GM19328 (cell line): ENCODE measurements around the gene RAPH1.

Experiments
- ATAC-seq: cut with Tn5 transposase; IDR thresholded peaks from one replicate; pipeline ENCODE4 v1.9.1; 2021; ENCODE audit warnings: mild to moderate bottlenecking, moderate library complexity; ENCODE audit not compliant: unreplicated experiment

Gene RAPH1

DNA sequence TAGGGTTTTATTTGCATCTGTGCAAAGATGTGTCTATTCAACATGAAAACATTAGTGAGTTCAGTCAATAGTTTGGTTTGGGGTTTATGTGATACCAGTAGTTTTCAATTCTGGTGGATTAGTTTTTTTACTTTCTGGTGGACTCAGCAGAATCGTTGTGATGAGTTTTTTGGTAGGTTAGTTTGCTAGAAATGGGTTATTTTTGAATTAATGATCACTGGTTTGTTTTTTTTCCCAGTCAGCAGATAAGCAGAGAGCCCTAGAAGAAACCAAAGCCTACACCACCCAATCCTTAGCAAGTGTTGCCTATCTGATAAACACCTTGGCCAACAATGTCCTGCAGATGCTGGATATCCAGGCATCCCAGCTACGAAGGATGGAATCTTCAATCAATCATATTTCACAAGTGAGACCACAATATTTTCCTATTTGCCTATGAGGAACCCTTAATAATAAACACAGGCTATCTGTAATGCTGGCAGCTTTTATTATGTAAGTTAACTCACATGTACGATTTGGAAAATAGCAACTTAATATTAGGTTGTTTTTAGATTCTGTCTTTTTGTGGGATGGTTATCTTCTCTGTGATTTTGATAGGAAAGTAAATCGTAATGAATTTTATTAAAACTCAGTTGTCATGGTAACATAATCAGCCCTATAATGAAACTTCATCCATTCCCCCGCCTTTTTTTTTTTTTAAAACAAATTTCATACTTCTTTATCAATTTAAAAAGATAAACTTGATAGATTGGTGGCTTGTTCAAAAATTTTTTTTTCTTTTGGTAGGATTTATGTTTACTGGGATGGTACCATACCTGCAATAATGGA is 168.2 kb downstream of the RAPH1 start:
- ATAC-seq = no peak

DNA sequence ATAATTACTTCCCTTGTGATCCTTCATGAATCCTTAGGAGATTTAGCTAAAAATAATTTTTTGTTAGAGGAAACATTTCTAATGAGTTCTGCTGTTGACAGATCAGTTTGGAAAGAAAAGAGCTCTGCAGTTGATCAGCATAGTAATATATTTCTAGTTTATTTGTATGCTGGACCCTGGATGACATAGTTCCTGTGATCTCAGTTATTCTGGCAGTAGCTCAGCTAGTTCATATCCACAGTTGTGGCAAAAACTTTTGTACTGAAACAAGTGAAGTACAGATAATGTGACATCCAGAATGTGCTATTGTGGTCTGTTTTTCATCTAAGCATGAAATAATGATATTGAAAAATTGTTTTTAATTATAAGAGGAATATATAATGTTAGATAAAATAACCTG is 173.2 kb downstream of the RAPH1 start:
- ATAC-seq = no peak

DNA sequence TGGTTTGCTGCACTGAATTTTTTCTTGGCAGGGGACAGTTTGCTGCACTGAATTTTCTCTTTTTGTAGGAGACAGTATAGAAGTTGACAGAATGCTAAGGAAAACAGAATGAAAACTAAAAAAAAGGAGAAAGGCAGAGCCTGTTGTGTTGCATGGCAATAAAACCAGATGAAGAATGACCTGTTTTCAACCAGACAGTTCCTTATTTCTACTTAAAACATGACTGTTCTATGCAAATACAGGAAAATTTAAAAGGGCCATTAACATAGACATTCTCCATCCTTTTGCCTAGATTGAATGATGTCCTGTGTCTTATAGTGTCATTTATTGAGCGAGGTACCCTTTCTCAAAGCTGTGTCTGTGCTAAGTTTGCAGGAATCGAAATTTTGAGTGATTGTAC is 173.6 kb downstream of the RAPH1 start:
- no peak for ATAC-seq

DNA sequence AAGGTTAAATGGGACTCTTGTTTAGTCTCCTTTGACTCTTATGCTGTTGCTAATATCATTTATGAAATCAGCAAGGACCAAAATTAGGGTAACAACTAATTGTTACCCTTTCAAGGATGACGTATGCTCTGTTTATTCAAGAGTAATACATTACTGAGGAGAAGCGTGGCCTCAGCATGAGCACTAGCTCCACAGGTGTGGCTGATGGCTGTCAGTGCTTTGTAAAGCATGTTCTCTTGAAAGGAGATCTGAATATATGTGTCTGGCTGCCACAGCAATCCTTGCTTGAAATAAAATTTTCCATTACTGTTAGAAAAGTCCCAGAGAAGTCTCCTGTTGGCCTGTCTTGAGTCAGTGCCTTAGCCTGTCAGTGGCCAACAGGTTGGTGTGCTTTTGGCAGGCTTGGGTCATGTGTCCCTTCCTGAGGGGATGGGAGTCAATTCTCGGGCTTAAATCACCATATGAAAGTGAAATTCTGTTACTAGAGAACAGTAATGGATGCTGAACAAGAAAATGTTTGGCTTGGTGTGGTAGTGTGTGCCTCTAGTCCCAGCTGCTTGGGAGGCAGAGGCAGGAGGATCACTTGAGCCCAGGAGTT is 174.2 kb downstream of the RAPH1 start:
- no peak for ATAC-seq

DNA sequence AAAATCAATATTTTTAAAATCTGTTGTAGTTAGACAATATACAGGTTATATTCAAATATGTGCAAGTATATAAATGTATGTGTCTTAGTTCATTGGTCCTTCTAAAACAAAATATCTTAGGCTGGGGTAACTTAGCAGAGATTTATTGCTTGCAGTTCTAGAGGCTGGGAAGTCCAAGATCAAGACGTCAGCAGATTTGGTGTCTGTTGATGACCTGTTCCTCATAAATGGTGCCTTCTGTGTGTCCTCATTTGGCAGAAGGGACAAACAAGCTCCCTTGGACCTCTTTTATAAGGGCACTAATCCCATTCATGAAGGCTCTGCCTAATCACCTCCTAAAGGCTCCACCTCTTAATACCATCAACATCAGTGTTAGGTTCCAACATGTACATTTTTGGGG is 175.7 kb downstream of the RAPH1 start:
- no peak for ATAC-seq

DNA sequence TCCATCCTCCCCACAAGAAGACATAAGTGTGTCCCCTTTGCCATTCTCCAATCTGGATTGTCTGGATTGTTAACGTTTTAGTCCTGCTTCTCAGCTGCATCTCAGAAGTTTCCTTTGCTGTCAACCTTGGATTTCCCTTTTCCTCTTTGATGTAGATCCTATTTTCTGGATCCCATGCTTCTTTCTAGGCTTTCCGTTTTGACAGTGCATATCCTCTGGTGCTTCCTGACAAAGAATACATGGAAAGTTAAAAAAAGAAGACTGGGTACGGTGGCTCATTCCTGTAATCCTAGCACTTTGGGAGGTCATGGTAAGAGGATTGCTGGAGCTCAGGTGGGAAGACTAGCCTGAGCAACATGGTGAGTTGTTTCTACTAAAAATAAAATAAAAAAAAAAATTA is 180.1 kb downstream of the RAPH1 start:
- no peak for ATAC-seq

DNA sequence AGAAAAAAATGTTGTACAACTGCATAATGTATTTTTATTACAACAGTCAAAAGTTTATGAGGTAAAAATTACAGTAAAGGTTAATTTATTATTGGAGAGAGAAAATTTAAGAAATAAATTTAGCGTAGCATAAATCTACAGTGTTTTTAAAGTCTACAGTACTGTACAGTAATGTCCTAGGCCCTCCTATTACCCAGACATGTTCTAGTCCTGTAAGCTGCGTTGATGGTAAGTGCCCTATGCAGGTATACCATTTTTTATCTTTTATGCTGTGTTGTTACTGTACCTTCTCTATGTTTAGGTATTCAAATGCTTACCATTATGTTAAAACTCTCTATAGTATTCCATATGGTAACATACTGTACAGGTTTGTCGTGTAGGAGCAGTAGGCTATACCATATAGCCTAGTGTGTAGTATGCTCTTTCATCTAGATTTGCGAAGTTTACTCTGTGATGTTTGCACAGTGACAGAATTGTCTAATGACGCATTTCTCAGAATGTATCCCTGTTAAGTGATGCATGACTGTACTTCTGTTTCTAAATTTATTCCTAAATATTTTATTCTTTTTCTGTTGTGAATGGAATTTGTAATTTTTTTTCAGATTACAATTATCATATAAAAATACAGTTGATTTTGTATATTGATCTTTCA is 182.4 kb downstream of the RAPH1 start:
- no peak for ATAC-seq

DNA sequence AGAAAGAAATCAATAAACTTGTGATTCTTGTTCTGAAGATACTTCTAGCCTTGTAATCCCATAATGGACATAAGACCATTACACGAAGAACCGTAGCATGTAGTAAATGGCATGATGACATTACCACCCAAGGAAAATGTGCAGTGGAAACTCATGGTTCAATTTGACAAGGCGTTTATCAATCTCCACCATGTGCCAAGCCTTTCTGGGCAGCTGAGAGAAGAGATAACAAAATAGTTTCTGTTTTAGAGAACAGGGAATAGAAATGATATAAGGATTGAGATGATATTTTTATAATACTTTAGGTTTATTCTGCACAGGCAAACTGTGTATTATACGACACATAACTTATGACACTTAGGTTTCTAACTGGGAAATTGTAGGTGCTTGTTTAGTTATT is 187.7 kb downstream of the RAPH1 start:
- no peak for ATAC-seq

DNA sequence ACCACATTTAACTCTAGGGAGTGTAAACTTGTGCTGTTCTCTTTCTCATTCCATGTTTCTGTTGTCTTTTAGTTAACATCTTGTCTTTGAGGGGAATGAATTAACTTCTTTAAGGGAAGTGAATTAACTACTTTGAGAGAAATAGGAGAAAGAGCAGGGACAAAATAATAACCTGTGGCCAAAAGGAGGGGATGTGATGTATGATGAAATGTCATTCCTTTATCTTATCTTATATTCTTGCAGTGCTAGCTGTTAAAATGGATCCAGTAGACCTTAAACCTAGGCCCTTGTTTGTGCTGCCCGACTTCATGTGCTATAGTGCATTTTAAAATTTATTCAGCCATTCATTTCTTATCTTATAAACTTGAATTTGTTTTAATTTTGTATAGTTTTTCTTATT is 188.5 kb downstream of the RAPH1 start:
- ATAC-seq = no peak

DNA sequence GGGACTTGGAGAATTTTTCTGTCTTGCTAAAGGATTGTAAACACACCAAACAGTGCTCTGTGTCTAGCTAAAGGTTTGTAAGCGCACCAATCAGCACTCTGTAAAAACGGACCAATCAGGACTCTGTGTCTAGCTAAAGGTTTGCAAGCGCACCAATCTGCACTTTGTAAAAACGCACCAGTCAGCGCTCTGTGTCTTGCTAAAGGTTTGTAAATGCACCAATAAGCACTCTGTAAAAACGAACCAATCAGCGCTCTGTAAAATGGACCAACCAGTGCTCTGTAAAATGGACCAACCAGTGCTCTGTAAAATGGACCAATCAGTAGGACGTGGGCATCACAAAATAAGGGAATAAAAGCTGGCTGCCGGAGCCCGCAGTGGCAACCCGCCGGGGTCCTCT is 190.4 kb downstream of the RAPH1 start:
- no peak for ATAC-seq
